ENCODE data around the gene KCNH1.

- TF ChIP-seq CTCF (tag by site-specific recombination; IDR thresholded peaks at IDR 0.05) (no peak), ZNF19 (tag by site-specific recombination; IDR thresholded peaks at IDR 0.05; ENCODE audit: low read depth) (no peak), ZNF621 (tag by site-specific recombination; IDR thresholded peaks at IDR 0.05) (no peak)
These were observed 407.3 kb downstream of the KCNH1 start for GRCh38 chr1:210726621-210727020.

Measured in HEK293 (cell line).